GM12865 (cell line): ENCODE data around the gene ALPL.

Experiments used
- DNase-seq: peaks from one replicate; pipeline ENCODE4 v3.0.0; 2010; ENCODE audit warnings: low read depth
- H3K4me3 ChIP-seq: 2 replicates; pipeline ENCODE4 v1.5.1; 2011; ENCODE audit warnings: mild to moderate bottlenecking, low read depth, low read length, control low read depth
- TF ChIP-seq, protein P1 (sequence below): IDR thresholded peaks from 2 replicates; pipeline ENCODE4 v1.5.1; 2011; ENCODE audit warnings: low read length, control low read depth, low read depth, inconsistent platforms; ENCODE audit not compliant: insufficient read depth; ENCODE audit errors: missing control alignments

ALPL gene

DNA sequence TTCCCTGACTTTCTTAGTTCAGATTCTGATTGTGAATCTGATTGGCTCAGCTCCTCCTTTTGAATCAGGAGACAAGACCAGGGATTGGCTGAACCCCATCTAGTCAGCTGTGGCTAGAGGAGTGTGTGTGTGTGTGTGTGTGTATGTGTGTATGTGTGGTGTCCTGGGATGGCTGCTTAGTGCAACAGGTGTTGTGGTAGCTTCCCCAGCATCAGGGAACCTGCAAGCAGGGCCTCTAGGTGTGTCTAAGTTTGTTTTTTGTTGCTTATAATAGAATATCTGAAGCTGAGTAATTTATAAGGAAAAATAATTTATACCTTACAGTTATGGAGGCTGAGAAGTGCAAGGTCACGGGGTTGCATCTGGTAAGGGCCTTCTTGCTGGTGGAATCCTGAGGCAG lies 13.2 kb upstream of the ALPL start:
- TF ChIP-seq, protein P1, sequence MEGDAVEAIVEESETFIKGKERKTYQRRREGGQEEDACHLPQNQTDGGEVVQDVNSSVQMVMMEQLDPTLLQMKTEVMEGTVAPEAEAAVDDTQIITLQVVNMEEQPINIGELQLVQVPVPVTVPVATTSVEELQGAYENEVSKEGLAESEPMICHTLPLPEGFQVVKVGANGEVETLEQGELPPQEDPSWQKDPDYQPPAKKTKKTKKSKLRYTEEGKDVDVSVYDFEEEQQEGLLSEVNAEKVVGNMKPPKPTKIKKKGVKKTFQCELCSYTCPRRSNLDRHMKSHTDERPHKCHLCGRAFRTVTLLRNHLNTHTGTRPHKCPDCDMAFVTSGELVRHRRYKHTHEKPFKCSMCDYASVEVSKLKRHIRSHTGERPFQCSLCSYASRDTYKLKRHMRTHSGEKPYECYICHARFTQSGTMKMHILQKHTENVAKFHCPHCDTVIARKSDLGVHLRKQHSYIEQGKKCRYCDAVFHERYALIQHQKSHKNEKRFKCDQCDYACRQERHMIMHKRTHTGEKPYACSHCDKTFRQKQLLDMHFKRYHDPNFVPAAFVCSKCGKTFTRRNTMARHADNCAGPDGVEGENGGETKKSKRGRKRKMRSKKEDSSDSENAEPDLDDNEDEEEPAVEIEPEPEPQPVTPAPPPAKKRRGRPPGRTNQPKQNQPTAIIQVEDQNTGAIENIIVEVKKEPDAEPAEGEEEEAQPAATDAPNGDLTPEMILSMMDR = no peak
- no peak overlapping the region for H3K4me3 ChIP-seq
- DNase-seq = no peak

DNA sequence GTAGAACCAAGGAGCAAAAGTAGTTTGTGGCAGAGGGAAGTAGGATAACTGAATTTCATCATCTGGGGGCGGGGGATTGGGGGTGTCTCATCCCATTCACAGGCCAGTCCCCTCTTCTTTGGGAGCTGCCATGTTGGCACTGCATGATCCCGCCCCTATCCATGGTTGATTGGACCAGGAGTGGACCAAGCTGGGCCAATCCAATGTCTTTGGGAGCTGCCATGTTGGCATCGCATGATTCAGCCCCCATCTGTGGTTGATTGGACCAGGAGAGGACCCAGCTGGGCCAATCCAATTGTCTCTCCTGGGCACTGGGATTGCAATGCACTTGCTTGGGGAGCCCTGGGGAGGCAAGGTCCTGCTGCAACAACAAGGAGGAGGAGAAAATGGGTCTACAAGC lies 12.3 kb upstream of the ALPL start:
- no peak overlapping the region for H3K4me3 ChIP-seq
- TF ChIP-seq, protein P1 = no peak
- DNase-seq = no peak

DNA sequence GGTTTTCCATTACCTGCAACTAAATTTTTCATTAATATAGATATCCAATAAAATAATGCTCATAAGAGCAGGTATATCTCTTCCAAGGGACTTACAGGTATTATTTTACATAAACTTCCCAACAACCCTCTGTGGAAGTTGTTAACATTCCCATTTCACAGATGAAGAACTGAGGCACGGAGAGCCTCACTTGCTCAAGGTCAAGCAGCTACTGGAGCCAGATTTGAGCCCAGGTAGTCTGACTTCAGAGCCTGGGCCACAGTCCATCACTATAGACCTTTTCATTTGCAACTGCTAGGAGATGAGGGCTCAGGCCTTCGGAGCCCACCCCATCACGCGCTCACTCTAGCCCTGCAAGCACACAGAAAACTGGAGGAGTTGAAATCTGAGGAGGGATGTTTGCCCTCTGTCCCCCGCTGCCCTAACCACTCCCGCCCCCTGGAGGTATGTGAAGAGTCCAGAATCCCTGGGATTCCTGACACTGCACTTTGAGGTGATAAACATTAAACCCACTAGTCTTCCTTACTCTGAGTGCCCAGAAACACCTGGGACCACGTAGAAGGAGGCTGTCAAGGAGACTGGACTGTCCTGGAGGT lies 11.7 kb upstream of the ALPL start:
- H3K4me3 ChIP-seq = no peak overlapping the region
- no peak for DNase-seq
- TF ChIP-seq, protein P1 = no peak

DNA sequence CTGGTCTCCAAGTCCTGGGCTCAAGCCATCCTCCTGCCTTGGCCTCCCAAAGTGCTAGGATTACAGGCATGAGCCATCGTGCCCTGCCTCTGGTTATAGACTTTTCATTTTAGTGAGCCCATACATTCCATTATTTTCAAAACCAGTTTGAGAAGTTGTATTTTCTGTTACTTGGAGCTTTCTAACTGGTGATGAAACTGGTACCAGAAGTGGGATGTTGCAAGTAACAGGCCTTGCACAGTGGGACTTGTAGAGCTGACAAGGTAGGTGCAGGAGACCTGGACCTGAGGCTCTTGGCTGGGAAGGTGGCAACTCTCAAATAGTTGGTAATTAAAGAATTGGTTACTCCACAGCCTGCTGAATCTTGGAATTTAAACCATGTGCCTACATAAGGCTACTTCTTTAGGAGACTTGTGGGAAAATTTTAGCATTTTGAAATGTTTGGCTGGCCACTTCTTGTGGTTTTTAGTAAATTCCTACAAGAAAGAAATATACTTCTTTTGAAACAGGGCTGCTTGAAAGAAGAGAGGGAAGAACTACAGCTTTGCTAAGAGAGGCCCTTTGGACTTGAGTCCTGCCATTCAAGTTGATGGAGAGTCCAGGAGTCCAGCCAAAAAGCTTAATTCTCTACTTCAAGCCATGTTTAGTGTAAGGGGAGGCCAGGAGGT lies 9.8 kb upstream of the ALPL start:
- TF ChIP-seq, protein P1 = no peak
- no peak for DNase-seq
- H3K4me3 ChIP-seq = no peak overlapping the region

DNA sequence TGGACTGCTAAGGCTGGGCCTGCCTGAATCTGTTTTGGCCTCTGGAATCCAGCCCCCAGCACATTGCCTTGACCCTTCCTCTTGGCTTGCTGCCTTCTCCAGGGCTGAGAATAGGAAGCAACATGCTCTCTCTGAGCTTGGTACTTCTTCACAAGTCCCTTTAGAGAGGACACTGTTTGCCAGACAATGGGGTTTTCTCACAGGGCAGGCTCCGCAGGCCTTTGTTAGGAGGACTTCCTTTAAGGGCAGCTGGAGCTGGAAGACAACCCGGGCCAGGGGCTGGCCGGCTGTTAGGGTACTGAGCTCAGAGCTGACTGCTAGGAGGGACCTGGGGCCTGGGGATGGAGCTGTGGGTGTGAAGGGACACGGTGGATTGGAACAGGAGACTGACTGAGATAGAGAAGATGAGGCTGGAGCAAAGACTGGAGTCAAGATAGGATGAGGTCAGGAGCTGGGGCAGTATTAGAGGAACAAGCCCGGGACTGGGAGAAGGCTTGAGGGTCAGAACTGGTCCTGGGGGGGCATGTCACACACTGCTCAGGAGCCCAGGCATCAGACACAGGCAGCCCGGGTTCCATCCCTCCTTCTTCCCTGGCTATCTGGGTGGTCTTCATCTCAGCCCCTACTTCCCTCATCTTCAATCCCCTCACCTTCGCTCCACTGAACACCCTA lies 5.4 kb upstream of the ALPL start:
- DNase-seq = no peak
- TF ChIP-seq, protein P1 = no peak
- H3K4me3 ChIP-seq = no peak overlapping the region

DNA sequence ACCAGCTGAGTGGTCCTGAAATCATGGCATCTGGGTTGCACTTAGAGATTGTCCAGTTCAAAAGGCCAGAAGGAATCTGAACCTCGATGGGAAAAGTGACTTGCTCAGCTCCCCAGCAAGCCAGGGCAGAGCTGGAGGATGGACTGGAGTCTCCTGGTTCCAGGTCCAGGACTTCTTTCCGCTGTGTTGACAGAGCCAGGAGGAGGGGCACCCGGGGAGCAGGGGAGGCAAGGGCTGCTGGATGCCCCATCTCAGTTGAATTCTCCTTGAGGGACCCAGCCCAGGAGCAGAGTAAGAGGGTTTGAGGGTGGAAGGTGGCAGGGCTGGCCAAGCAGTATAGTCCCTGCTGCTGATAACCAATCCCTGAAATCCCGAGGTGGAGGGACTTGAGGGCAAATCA lies 2.4 kb upstream of the ALPL start:
- DNase-seq = no peak
- no peak overlapping the region for H3K4me3 ChIP-seq
- TF ChIP-seq, protein P1 = no peak
